T-helper 2 cell (primary cell): ENCODE results near the gene IGF2BP2.

Experiments used
- DNase-seq, 5 experiments: peaks; one replicate each; pipeline versions ENCODE4 v3.0.0 to v3.0.0-alpha.2; 2012 to 2022

Gene IGF2BP2

DNA sequence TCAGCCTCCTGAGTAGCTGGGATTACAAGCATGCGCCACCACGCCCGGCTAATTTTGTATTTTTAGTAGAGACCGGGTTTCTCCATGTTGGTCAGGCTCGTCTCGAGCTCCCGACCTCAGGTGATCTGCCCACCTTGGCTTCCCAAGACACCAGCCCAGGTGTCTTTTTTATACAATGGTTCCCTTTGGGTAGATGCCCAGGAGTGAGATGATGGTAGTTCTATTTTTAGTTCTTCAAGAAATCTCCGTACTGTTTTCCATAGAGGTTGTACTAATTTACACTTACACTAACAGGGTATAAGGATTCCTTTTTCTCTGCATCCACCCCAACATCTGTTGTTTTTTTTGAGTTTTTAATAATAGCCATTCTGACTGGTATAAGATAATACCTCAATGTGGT, 94.3 kb downstream of the IGF2BP2 start:
- DNase-seq, result no peak

DNA sequence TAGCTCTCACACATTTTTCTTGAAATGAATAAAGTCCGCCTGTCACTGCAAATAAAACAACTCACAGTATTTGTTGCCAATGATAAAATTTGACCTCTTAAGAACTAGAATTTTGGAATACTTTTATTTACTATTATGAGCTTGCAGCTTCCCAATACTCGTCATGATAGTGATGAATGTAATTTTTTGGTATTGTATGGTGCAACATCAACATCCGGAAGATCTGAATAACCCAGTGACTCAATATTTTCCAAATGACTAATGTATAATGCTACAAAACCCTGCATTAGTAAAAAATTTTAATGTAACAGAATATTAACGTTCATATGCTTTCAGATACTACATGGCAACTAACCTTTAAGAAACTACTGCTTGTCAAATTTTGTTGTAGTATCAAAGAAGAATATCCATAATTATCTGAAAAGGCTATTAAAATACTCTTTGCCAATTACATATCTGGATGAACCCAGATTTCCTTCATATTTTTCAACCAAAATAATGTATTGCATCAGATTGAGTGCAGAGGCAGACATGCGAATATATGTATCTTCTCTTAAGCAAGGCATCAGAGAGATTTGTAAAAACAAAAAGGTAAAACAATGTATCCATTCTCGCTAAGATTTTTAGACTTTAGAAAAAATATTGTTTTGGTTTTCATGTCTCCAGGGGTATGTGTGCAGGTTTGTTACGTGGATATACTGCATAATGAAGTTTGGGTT, 95.3 kb downstream of the IGF2BP2 start:
- no peak for DNase-seq

DNA sequence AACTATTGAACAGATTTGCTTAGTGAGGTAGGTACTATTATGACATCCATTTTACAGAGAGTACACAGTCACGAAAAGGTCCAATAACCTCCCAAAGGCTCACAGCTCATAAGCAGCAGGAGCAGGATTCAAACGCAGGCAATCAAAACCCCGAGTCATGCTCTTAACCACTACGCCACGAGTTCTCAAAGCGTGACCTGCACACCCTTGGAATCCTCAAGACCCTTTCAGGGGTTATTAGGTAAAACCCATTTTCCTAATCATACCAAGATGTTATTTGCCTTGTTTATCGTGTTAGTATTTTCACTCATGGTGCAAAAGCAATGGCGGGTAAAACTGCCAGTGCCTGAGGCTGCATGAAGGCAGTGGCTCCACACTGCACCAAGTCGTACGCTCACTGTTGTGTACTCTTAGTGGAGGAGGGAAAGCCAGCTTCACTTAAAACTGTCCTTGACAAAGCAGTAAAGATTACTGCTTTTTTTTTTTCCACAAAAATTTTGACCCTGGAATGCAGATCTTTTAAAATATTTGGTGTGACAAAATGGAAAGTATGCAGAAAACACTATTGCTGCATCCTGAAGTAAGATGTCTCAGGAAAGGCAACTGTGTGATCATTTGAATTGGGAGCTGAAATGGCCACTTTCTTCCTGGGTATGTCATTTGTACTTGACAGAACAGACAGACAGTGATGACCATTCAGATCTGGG, 96.1 kb downstream of the IGF2BP2 start:
- no peak for DNase-seq

DNA sequence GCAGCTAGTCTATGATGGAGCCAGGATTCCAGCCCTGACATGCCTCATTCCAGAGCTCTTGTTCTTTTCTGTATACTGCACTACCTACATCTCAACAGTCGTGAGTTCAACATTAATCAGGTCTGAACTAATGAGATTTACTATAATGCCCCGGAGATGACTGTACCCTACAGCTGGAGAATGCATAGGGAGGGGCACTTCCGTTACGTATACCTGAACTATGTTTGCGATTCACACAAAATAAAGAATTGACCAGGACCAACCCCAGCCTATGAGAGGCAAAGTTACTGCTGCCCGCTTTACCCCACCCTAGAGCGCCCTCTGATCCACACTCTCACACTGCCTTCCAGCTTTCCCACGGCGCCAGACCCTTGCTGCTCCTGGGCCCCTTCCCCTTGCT, 97.0 kb downstream of the IGF2BP2 start:
- DNase-seq, result no peak

DNA sequence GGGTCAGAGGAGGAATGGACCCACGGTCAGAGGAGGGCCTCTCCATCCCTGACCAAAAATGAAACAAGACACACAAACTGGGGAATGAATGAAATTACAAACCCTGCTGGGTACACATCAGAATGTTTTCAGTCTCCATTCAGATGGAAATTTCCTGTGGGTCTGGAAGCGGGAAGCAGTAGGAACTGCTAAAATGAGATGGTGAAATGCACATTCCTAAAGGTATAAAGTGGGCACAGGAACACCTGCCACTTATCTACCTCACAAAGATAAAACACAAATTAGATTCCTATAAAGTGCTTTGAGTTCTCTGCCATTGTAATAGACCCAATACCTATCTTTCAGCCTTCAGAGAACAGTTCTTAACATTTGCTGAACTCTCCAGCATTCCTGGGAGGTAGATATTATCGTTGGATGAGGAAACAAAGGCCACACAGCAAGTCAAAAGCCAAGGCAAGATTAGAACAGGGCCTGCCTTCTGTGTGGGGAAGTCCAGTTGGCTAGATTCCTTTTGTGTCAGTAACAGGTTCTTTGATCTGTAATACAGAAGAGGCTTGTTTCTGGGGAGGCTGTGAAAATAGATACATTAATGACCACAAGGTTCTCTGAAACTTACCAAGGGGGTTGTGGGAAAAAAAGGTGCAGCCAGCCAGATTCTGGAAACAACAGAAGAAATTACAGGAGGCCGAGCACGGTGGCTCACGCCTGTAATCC, 98.4 kb downstream of the IGF2BP2 start:
- no peak for DNase-seq

DNA sequence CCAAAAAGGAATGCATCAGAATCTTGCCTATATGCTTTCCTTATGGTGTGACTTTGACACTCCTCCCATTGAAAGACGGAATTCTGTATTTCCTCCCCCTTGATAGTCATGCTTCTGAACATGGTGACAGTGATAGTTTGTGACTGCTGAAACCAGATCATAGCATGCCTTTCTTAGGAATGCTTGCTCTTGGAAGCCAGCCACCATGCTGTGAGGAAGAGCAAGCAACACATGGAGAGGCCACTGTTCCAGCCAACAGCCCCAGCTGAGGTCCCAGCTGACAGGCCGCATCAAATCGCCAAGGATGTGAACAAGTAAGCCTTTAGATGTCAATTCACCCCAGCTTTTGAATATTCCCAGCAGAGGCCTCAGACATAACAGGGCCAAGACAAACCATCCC, 100.1 kb downstream of the IGF2BP2 start:
- DNase-seq, result no peak

DNA sequence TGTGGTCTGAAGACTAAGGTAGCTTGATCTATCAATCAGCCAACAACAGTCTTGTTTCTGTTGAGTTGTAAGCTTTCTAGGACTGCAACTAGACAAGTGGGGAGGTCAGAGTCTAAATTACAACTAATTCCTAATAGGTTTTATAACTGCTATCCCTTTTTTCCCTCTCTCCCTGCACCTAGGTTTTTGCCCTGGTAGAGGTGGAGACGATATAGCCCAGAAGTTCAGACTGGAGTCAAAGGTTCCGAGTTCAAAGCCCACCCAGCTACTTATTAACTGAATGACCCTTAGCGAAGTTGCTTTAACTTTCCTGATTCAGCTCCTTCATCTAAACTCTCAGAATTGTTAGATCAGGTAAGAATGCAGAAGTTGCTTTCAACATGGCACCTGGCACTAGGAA, 100.6 kb downstream of the IGF2BP2 start:
- no peak for DNase-seq

DNA sequence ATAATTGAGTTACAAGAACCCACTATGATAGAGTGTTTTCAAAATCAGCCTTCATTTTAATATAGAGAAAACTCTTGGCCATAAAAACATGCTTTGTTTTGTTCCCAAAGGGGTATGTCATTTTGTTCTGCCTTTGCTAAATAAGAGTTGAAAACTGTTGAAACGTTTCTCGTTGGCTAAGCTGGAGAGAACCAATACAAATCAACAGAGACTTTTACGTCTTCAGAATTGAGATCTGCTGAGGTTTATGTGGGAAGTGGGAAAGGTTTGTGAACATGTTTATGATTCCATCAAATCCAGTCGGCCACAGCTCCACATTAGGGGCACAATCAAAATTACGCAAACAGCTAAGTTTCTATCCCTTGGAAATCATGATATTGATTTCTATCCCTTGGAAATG, 102.0 kb downstream of the IGF2BP2 start:
- no peak for DNase-seq

DNA sequence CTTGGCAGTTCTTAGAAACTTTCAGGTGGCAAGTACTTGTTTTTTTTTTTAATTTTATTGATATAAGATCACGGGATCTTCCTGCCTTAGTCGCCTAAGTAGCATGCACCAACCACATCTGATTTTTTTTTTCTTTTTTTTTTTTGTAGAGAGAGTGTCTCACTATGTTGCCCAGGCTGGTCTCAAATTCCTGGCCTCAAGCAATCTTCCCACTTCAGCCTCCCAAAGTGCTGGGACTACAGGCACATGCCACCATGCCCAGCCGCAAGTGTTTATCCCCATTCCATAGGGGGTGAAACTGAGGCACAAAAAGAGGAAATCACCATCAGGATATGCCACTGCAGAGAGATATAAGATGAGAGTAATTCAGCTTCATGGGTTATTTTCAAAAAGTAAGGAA, 102.9 kb downstream of the IGF2BP2 start:
- no peak for DNase-seq

DNA sequence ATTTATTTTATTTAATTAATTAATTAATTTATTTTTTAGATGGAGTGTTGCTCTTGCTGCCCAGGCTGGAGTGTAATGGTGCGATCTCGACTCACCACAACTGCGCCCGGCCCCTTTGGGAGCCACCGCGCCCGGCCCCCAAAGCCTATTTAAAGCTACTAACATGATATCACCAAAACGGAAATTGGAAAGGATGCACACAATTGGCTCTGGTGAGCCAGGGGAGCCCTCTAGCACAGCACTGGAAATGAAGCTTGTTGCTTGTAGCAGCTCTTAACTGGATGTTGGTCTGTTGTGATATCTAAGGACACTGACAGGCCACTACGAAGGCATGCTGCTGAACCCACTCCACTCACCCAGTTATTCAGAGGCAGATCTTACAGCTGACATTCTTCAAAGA, 104.5 kb downstream of the IGF2BP2 start:
- no peak for DNase-seq

DNA sequence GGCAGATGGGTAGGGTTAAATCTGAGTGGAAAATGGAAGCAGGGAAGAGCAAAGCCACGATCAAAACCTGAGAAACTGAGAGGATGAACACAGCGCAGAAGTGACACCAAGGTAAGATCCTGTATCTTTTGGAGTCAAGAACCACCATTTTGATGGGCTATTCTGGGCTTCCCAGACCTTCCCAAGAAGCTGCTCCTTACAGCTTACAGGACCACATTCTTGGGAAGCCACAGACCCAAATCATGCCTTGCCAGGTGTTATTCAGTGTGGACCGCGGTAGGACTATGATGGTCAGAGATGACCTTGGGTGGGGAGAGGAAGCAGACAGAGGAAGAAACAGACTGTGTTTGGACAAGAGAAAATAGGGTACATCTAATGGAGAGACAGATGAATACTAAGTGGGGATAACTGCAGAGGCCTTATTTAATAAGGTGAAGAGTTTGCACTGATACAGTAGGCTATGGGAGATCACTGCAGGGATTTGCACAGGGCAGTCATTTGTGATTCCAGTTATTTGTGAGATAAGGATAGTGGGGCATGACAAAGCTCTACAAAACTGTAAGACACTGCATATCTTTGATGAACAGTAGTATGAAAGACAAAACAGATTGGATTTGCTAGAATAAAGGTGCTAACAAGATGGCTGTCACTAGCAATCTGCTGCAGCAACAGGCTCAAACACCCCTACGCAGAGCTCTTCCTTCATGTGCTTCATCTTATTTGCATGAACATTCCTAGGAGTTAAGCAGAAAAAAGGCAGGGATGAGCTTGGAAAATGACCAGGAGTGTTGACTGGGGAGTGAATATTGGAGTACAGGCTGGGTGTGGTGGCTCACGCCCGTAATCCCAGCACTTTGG, 105.9 kb downstream of the IGF2BP2 start:
- DNase-seq, result no peak

DNA sequence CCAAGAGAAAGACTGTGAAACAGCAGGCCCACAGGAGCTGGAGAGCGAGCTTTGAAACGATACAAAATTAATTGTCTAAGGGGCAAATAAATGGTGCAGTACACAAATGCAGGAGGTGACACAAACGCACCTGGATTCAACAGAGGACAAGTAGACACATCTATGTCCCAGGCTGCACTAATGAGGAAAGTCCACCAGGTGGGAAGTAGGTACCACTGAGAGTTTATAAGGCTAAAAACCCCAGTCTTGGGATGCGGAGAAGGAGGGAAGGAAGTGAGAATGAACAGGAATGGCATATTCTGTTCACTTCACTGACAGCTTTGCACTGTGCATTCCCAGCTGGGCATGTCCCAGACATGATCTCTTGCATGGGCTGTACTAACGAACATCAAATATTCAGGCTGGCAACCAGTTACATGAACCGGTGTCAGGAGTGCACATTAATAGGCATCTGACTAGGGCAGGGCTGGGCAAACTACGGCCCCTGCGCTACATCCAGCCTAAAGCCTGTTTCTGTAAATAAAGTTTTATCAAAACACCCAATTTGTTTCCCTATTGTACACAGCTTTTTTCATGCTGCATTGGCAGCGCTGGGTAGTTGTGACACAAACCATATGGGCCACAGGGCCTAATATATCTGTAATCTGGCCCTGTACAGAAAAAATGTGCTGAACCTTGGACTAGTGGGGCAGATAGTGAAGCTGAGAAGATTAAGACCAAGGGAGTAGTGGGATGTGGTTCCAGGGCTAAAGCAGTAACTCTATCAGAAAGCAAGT, 107.0 kb downstream of the IGF2BP2 start:
- no peak for DNase-seq

DNA sequence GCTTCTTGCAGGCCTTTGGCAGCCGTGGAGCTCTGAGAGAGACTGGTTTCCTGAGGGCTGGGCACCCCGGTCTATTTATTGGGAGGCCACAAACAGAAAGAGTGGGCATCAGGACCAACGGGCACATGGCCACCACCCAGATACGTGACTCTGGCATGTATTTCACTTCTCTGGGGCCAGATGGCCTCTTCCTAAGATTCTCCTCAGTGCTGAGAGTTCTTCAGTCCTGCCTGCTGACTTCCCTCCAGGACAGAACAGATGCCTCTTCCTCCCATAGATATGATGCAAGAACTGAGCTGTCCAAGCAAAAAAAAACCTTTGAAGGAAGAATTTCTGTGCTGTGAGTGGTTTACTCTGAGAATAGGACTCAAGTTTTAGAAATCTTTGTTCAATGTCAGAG, 107.7 kb downstream of the IGF2BP2 start:
- DNase-seq, result no peak

DNA sequence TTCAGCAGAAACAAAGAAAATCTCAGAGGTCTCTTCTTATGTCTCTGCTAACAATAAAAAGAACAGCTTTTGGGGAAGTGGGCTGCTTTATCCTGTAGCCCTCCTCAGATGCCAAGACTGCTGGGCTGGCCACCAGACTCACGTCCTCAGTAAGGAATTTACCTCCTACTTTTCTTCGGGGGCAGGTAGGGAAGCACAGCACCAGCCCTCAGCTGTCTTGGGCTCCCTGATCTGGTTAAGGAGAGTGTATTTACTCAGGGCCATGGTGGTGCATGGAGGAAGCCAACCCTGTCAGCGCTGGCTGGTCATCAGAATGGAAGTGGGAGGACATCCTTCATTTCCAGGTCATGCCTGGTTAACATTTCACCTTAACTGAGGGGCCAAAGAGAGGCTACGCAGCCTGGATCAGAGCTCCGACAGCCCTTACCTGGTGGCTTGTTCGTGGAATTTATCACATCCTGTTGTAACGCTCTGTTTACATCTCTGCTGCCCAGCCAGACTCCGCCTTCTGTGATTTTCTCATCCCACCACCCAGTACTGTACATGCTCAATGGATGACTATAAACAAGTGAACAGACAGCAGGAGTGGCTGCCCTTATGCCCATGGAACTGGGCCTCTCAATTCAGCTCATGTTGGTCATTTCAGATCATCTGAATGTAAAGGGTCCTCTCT, 108.3 kb downstream of the IGF2BP2 start:
- no peak for DNase-seq

DNA sequence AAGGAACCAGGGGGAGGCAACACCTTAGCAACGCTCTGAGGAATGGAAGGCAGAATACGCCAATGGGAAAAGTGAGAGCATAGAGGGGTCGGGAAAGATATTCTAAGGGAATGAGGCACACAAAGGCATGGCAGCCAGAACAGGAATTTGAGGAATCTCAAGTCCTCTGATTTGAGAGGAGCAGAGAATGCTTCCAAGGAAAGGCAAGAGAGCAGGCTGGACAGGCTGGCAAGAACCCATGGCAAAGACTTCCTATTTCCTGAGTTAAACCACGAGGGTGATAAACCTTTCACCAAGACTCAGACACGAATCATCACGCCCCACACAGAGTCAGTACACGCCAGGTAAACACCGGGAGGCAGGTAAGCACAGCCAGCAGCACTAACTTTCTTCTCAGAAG, 109.8 kb downstream of the IGF2BP2 start:
- DNase-seq, result no peak

DNA sequence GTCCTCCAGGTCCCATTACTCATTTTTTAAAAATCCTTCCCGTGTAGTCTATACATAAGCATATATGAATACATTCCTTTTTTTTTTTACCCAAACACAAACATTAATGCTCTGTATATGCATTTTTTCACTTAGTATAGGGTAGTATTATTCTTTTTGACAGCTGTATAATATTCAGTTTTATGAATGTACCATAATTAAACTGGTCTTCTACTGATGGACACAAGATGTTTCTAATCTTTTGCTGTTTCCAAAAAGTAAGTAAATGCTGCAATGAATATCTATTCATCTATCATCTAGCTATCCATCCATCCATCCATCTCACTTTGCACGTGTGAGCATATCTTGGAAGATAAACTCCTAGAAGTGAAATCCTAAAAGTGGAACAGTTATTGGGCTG, 110.8 kb downstream of the IGF2BP2 start:
- no peak for DNase-seq

DNA sequence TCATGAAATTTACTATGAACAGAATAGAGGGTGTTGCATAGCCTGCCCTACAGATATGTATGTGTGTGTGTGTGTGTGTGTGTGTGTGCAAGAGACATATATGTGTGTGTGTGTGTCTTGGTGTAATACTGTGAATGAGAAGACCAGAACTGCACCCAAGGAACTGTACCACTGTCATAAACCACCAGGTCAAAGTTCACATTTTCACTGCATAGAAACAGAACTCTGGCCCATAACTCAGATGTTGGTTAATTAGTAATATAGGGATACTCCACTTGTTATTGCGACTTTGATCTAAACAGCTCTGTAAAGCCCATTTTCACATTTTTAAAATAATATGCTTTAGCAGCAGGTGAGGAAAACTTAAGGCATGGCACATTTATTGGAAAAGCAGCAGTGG, 111.8 kb downstream of the IGF2BP2 start:
- DNase-seq, result no peak

DNA sequence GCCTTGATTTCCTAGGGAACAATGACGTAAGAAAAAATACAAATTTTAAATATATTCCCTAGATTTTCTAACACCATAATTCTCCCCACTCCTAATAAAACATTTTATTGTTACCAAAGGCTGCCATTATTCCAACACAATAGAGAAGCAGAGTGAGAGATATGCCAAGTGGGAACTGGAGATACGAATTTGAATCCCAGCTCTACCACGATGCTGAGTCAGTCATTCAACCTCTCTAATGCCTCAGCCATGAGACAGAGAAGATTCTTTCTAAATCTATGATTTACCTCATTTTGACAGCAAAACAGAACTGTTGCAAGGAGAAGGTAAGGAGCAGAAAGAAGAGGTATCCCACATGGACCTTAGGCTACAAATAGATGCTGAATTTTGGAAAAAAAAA, 112.5 kb downstream of the IGF2BP2 start:
- no peak for DNase-seq

DNA sequence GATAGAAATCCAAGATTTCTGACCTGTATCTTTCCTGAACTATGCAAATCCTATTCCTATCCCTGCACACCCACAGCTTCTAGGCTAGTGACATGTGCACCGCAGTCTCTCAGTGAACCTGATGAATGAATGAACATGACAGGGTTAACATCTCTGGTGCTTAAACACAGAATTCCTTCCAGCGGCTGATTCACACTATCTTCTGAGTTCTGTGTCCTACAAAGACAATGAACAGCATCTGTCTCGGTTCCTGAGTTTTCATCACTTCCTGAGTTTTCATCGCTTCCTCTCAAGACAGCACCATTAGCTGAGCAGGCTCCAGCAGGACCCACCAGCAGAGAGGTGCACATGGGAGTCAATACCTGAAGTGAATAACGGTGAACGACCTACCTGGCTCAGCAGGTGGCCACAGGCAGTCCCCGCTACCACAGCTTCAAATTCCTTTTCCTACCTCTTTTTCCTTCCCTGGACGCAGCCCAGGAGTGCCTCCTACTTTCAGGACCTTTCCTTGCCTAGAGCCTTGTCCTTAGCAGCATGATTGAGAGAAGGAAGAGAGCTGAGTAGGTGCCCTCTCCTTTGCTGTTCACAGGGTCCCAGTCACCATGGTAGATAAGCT, 113.5 kb downstream of the IGF2BP2 start:
- no peak for DNase-seq

DNA sequence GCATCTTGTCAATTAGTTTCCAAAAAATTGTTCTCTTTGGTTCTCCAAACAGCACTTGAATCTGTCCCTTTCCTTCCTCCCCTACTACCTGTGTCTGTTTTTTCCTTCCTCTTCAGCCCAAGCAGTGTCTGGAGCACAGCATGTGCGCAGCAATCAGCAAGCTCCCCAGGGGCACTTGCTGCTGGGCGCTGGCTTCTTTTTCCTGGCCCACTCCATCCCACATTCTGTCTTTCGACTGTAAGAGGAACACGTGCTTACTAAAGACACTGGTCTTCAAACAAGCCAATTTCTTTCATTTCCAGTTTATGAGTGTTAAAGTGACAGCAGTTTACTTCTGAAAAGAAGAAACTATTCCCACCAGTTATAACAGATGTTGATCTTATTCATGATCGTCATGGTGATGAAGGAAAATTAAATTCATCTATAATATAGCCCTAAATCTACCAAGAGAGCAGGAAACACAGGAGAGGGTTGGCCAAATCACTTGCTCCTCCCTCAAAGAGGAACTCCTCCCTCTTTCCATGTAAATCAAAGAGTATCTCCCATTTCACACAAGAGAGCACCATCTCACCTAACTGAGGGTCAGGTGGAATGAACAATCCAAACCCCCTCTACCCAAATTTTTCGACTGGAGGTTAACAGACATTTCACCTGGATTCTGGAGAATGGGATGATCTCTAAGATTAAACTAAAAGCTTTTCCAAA, 115.4 kb downstream of the IGF2BP2 start:
- DNase-seq, result no peak

DNA sequence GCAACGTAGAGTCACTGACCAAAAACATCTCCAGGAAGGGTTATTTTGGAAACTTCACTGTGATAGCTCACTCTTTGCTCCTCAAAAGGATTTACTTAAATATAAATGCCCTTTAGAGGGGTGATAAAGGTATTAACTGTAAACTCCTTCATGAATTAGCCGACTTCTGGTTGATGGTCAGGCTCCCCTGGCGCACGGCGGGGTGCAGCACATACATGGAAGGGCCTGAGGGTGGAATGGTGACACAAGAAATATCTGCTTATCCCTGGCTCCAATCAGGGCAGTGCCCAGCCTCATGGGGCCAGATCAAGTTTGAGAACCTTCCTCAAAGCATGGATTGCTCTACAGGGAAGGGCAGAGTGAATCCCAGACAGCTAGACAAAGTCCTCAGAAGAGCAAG, 116.5 kb downstream of the IGF2BP2 start:
- DNase-seq, result no peak
